HEK293 (cell line): ENCODE measurements around the gene TSPO2.

ENCODE experiments used
- CTCF ChIA-PET: fragments of 350-600 bp; formaldehyde crosslinking; extraction: SDS; loops from one replicate; lab custom pipeline; 2021; ENCODE audit warnings: antibody characterized with exemption; lab: Yijun Ruan, JAX
- POLR2A ChIA-PET: fragments of 300-600 bp; formaldehyde crosslinking; extraction: SDS; loops from one replicate; lab custom pipeline; 2020; ENCODE audit warnings: antibody characterized with exemption, inconsistent platforms; lab: Yijun Ruan, JAX
- H3K27ac ChIP-seq: fragments of 200-500 bp; sonication (Bioruptor generic); 2 replicates; pipeline ENCODE4 v1.5.1; 2014; ENCODE audit warnings: low read depth, low read length, control low read depth, inconsistent platforms; ENCODE audit errors: extremely low read depth
- H3K36me3 ChIP-seq, 2 experiments: fragments of 200-500 bp in 1 of 2; sonication (Bioruptor generic) in 1 of 2; 1 replicate in 1 of 2; 2 replicates in 1 of 2; pipeline ENCODE4 v1.5.1; 2014 to 2017; ENCODE audit warnings: inconsistent platforms in 2 of 2, low read length in 2 of 2; ENCODE audit not compliant: control insufficient read depth in 2 of 2, insufficient read depth in 1 of 2
- H3K4me1 ChIP-seq: fragments of 200-500 bp; sonication (Bioruptor generic); 2 replicates; pipeline ENCODE4 v1.5.1; 2014; ENCODE audit warnings: mild to moderate bottlenecking, low read length, inconsistent platforms; ENCODE audit not compliant: control insufficient read depth, insufficient read depth
- H3K4me3 ChIP-seq: 2 replicates; pipeline ENCODE4 v1.5.1; 2011; ENCODE audit warnings: low read depth, mild to moderate bottlenecking, control low read depth, low read length, moderate library complexity
- H3K9me3 ChIP-seq: fragments of 200-500 bp; sonication (Bioruptor generic); 2 replicates; pipeline ENCODE4 v1.5.1; 2014; ENCODE audit warnings: low read depth, low read length, inconsistent platforms; ENCODE audit not compliant: control insufficient read depth, insufficient read depth
- AEBP2 ChIP-seq: fragments of 450-650 bp; formaldehyde crosslinking; IDR thresholded peaks from 2 replicates; pipeline ENCODE4 v1.5.1; 2016; ENCODE audit warnings: missing biosample characterization, missing genetic modification characterization, borderline replicate concordance
- CTCF ChIP-seq: fragments of 450-650 bp; formaldehyde crosslinking; IDR thresholded peaks from 2 replicates; pipeline ENCODE4 v1.5.1; 2016; ENCODE audit warnings: missing biosample characterization, missing genetic modification characterization
- HOXA7 ChIP-seq: sonication (generic); formaldehyde crosslinking; IDR thresholded peaks from 2 replicates; pipeline ENCODE4 v1.8.1; 2022; ENCODE audit warnings: missing genetic modification reagents, borderline replicate concordance
- SP2 ChIP-seq: fragments of 450-650 bp; formaldehyde crosslinking; IDR thresholded peaks from 2 replicates; pipeline ENCODE4 v1.5.1; 2016; ENCODE audit warnings: missing biosample characterization, missing genetic modification characterization
- TRIM28 ChIP-seq: IDR thresholded peaks from 2 replicates; pipeline ENCODE4 v1.6.1; 2011; ENCODE audit warnings: low read length, control low read depth, borderline replicate concordance
- ZBTB10 ChIP-seq: fragments of 450-650 bp; formaldehyde crosslinking; IDR thresholded peaks from 2 replicates; pipeline ENCODE4 v1.5.1; 2016; ENCODE audit warnings: missing biosample characterization, missing genetic modification characterization
- ZBTB48 ChIP-seq: fragments of 450-650 bp; formaldehyde crosslinking; IDR thresholded peaks from 2 replicates; pipeline ENCODE4 v1.5.1; 2016; ENCODE audit warnings: missing biosample characterization, missing genetic modification characterization
- ZNF148 ChIP-seq: fragments of 450-650 bp; formaldehyde crosslinking; IDR thresholded peaks from 2 replicates; pipeline ENCODE4 v1.5.0; 2017; ENCODE audit warnings: missing biosample characterization, missing genetic modification characterization, borderline replicate concordance
- ZNF169 ChIP-seq: fragments of 450-650 bp; formaldehyde crosslinking; IDR thresholded peaks from 2 replicates; pipeline ENCODE4 v1.5.1; 2016; ENCODE audit warnings: missing biosample characterization, missing genetic modification characterization
- ZNF211 ChIP-seq: fragments of 450-650 bp; formaldehyde crosslinking; IDR thresholded peaks from 2 replicates; pipeline ENCODE4 v1.5.1; 2016; ENCODE audit warnings: low read depth, missing biosample characterization, missing genetic modification characterization
- ZNF223 ChIP-seq: fragments of 450-650 bp; formaldehyde crosslinking; IDR thresholded peaks from 2 replicates; pipeline ENCODE4 v1.5.1; 2016; ENCODE audit warnings: missing biosample characterization, missing genetic modification characterization
- ZNF292 ChIP-seq: fragments of 450-650 bp; formaldehyde crosslinking; IDR thresholded peaks from 2 replicates; pipeline ENCODE4 v1.5.1; 2016; ENCODE audit warnings: low read depth, missing biosample characterization, missing genetic modification characterization, borderline replicate concordance
- ZNF341 ChIP-seq: fragments of 450-650 bp; formaldehyde crosslinking; IDR thresholded peaks from 2 replicates; pipeline ENCODE4; 2016; ENCODE audit warnings: low read depth, missing biosample characterization, missing genetic modification characterization
- ZNF48 ChIP-seq: fragments of 450-650 bp; formaldehyde crosslinking; IDR thresholded peaks from 2 replicates; pipeline ENCODE4 v1.5.1; 2016; ENCODE audit warnings: missing biosample characterization, missing genetic modification characterization
- ZNF558 ChIP-seq: fragments of 450-650 bp; formaldehyde crosslinking; IDR thresholded peaks from 2 replicates; pipeline ENCODE4 v1.5.1; 2016; ENCODE audit warnings: missing biosample characterization, missing genetic modification characterization
- ZNF571 ChIP-seq: fragments of 450-650 bp; formaldehyde crosslinking; IDR thresholded peaks from 2 replicates; pipeline ENCODE4 v1.5.0; 2017; ENCODE audit warnings: missing biosample characterization, missing genetic modification characterization
- ZNF639 ChIP-seq: fragments of 450-650 bp; formaldehyde crosslinking; IDR thresholded peaks from 2 replicates; pipeline ENCODE4 v1.5.1; 2016; ENCODE audit warnings: missing biosample characterization, missing genetic modification characterization
- ZNF654 ChIP-seq: fragments of 450-650 bp; formaldehyde crosslinking; IDR thresholded peaks from 2 replicates; pipeline ENCODE4 v1.5.1; 2016; ENCODE audit warnings: low read depth, missing biosample characterization, missing genetic modification characterization
- ZNF658 ChIP-seq: fragments of 450-650 bp; formaldehyde crosslinking; IDR thresholded peaks from 2 replicates; pipeline ENCODE4; 2016; ENCODE audit warnings: missing biosample characterization, missing genetic modification characterization
- ZSCAN5A ChIP-seq: fragments of 450-650 bp; formaldehyde crosslinking; IDR thresholded peaks from 2 replicates; pipeline ENCODE4 v1.5.1; 2016; ENCODE audit warnings: missing biosample characterization, missing genetic modification characterization

Gene TSPO2

GRCh38 chr6:41037107-41037900 lies 5.0 kb upstream of the TSPO2 start:
- CTCF ChIA-PET = interaction anchor here (0.7 to 8.3 kb wide), 13 partner anchors 9 to 1689 kb away, joined by 3 to 146 read pairs (median 4); partner anchors contain the start of genes APOBEC2 and NFYA
- Histone ChIP-seq H3K9me3 (no peaks in the 10 kb centered on the region), H3K27ac (no peak overlapping the region), H3K36me3 (no peaks in the 10 kb centered on the region), H3K4me1 (no peaks in the 10 kb centered on the region), H3K4me3 (no peak overlapping the region)
- TF ChIP-seq ZBTB48 (no peak), ZNF341 (tag by site-specific recombination) (no peak), AEBP2 (no peak), ZNF658 (tag by site-specific recombination) (no peak), CTCF (no peak), SP2 (tag by site-specific recombination) (no peak), ZNF571 (tag by site-specific recombination) (no peak), ZNF292 (tag by site-specific recombination) (no peak)
- POLR2A ChIA-PET = interaction anchor here (0.9 to 1.2 kb wide), 2 partner anchors 18 to 35 kb away, joined by 3 to 4 read pairs; partner anchors contain the start of genes NFYA and OARD1

GRCh38 chr6:41038205-41038604 lies 4.1 kb upstream of the TSPO2 start:
- ChIA-PET CTCF (interaction anchor here (0.8 to 8.3 kb wide), 12 partner anchors 11 to 1690 kb away, joined by 3 to 146 read pairs (median 5); partner anchors contain the start of gene APOBEC2), POLR2A (interaction anchor here (0.9 kb wide), 1 partner anchor 17 kb away, joined by 4 read pairs; no protein-coding TSS in a partner anchor)
- H3K36me3 ChIP-seq = no peaks in the 10 kb centered on the region
- H3K9me3 ChIP-seq = no peaks in the 10 kb centered on the region
- no peak overlapping the region for H3K4me3 ChIP-seq
- no peak overlapping the region for H3K27ac ChIP-seq
- H3K4me1 ChIP-seq = no peaks in the 10 kb centered on the region
- TF ChIP-seq ZSCAN5A (tag by site-specific recombination) (no peak), ZNF558 (tag by site-specific recombination) (no peak), ZNF48 (tag by site-specific recombination) (no peak), ZNF654 (tag by site-specific recombination) (no peak), ZNF169 (tag by site-specific recombination) (no peak), ZNF148 (no peak), ZNF223 (tag by site-specific recombination) (no peak), TRIM28 (no peak), HOXA7 (no peak), ZBTB10 (tag by site-specific recombination) (no peak), ZNF639 (tag by site-specific recombination) (no peak), ZNF211 (tag by site-specific recombination) (no peak)
